A673 (cell line): Measurements from ENCODE around the gene POLE3.

Source experiments
- CTCF ChIP-seq: fragments of 300-800, 200-600 bp; sonication (generic); conservative IDR thresholded peaks from 2 replicates; pipeline ENCODE4 v1.5.1; 2017; ENCODE audit warnings: low read depth, mild to moderate bottlenecking, antibody characterized with exemption, low read length, moderate library complexity, mixed read lengths
- EZH2 ChIP-seq: fragments of 200-600 bp; sonication (generic); IDR thresholded peaks from 2 replicates; pipeline ENCODE4 v1.6.1; 2017; ENCODE audit warnings: borderline replicate concordance, low read depth, mild to moderate bottlenecking, mixed read lengths, antibody characterized with exemption, low read length; ENCODE audit not compliant: poor library complexity, severe bottlenecking

DNA sequence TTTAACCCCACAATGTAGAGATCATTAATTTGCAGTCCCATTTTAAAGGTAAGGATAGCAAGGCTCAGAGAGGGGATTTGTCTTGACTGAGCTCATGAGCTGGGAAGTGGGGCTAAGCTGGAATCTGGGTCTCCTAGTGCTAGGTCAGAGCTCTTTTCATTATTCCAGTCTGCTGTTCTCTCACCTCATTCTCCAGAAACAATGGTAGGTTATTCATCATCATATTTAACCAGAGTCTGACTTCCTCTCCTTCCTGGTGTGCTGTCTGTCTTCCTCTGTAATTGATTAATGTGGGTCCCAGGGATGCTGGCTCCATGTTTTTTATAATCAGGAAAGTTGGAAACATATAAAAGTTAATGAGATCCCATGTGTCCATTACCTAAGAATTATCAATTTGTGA is 20.7 kb upstream of the POLE3 start:
- TF ChIP-seq CTCF (no peak), EZH2 (no peak)
